HG02759 (cell line): ENCODE results near the gene TRIP12.
"Not testable (repeated sequence)": the region's sequence is repeated elsewhere in the genome, so short reads cannot be mapped to it uniquely, and the experiment has no call there.

Experiments
- ATAC-seq: cut with Tn5 transposase; IDR thresholded peaks from one replicate; pipeline ENCODE4 v1.9.1; 2021; ENCODE audit warnings: mild to moderate bottlenecking, moderate library complexity; ENCODE audit not compliant: unreplicated experiment

TRIP12 gene

GRCh38 chr2:229879191-229879950 is 42.4 kb downstream of the TRIP12 start:
- ATAC-seq = no peak

DNA sequence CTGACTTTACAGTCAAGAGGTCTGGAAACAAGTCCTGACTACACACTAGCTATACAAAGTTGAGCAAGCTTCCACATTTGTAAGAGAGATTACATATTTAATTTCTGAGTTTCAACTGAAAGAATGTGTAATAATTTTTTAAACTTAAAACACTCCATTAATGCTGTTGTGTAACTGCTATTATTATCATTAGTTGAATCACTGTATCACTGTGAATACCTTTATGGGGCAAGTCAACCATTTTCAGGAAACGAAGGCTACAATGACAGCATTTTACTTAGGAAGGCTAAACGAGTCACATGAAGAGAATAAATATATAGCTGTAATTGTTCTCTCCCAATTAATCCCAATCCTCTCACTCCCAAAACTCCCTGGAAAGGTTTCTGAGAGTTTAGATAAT is 46.3 kb downstream of the TRIP12 start:
- no peak for ATAC-seq

DNA sequence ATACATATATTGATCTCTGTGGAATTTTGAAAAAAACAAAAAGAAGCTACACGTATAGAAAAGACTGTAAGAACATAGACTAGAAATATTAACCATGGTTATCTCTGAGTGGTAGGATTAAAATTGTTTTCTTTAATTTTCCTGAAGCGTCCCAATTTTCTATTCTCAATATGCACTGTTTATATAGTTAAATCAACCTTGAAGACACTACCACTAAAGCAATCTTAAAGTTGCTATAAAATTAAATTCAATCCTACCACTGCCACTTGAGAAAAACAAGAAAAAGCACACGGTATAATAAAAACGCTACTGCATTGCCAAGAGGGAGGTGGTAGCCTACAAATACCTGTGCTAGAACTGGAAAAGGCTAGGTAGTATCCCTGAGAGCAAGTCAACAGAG is 47.2 kb downstream of the TRIP12 start:
- no peak for ATAC-seq

- ATAC-seq = peak; percentile 85
Observed at GRCh38 chr2:229873123-229873581, 48.7 kb downstream of the TRIP12 start.

DNA sequence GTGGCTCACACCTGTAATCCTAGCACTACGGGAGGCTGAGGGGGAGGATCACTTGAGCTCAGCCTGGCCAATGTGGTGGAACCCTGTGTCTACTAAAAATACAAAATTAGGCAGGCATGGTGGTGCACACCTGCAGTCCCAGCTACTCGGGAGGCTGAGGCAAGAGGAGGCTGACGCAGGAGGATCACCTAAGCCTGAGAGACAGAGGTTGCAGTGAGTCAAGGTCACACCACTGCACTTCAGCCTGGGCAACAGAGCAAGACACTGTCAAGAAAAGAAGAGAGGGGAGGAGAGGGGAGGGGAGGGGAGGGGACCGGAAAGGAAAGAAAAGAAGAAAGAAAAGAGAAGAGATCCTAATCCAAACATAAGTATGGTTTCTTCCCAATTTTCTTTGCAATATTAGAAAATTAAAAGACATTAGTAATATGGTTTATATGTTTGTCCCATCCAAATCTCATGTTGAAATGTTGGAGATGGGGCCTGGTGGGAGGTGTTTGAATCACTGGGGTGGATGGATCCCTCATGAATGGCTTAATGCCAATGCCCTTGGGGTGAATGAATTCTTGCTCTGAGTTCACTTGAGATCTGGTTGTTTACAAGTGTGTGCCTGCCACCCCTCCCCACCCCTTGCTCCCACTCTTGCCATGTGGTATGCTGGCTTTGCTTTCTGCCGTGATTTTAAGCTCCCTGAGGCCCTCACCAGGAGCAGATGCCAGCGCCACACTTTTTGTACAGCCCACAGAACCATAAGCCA is 50.7 kb downstream of the TRIP12 start:
- no peak for ATAC-seq

DNA sequence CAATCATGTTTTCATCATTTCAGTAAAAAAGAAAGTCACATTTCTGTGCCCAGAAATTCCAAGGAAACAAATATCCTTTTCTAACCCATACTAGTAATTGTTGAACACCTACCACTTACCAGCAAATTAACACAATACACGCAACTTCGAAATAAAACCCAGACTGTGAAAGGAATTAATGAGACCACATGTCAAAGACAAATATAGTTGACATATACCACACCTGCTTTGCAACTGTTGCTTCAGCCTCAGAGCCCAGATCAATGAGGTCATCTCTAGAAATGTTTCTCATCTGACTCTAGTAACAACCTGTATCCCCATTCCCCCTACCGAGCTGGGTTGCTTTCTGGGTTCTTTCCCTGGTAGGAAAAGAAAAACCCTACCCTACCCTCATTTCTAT is 52.6 kb downstream of the TRIP12 start:
- no peak for ATAC-seq

DNA sequence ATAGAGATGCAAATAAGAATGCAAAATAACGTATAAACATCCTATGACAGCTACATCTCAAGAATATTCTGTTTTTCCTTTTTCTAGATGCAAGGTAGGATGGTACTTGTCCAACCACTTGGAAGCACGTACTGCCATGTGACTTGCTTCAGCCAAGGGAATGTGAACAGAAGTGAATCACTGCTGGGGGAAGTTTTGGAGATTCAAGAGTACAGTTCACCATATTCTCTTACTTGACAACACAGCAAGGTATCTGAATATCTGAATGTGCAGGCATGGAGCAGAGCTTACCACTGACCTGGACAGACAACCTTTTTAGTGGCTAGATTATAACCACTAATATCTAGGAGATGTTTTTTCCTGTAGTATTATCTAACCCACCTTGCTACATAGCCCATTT is 53.0 kb downstream of the TRIP12 start:
- ATAC-seq = no peak

- no peak for ATAC-seq
Observed at GRCh38 chr2:229865033-229865432, 56.8 kb downstream of the TRIP12 start.

- ATAC-seq = no peak
Observed at GRCh38 chr2:229861431-229861830, 60.4 kb downstream of the TRIP12 start.

- no peak for ATAC-seq
Observed at GRCh38 chr2:229860334-229860733, 61.5 kb downstream of the TRIP12 start.

DNA sequence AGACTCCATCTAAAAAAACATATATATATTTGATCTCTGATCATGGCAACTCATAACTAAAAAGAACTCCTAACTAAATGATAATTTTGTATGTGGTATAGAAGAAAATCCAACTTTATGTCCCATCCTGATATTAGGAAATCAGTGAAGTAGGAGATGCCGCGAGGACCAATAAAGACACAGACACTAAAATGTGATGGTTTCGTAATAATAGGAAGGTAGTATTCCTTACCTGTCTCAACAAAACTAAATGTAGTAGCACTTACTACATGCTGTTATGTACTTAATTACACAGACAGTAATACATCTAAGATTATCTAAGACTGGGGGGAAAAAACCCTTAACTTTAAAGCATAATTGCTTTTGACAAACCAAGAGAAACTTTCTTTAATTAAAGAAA is 63.5 kb downstream of the TRIP12 start:
- ATAC-seq = no peak

- ATAC-seq = no peak
Observed at GRCh38 chr2:229857634-229858033, 64.2 kb downstream of the TRIP12 start.

DNA sequence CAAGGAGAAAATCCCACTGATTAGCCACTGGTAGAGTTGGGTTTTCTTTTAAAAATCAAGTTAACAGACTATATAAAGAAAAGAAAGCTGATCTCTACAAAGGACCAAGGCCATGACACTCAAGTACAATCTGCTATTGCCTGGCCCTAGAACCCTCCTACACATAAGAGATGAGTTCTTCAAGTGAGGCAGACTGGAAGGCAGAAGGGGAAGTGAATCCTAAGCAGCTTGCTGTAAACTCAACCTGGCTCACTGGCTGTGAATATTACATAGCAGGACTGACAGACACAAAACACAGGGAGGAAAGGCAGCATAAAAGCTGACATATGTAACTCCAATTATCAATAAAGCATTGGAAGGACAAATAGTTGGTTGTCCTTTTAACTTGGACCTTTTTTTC is 65.4 kb downstream of the TRIP12 start:
- peak; percentile 95 for ATAC-seq

GRCh38 chr2:229855116-229855515 is 66.7 kb downstream of the TRIP12 start:
- no peak for ATAC-seq

DNA sequence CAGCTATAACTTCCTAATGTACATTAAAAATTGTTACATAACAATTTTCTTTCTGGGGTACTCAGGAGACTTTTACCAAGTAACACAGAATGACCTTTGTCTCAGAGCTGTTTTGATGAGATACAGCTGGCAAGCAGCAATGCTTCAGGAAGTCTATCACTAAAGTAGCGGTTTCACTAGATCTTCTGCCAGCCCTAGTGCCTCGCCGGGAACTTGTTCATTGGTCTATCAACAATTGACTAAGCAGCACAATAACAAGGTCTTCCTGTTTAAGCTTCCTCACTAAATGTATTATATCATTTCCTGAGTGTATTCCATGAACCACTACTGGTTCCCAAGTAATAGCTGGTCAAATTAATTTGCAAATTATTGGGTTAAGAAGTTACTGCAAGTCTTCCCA is 69.2 kb downstream of the TRIP12 start:
- ATAC-seq = peak; percentile 76

DNA sequence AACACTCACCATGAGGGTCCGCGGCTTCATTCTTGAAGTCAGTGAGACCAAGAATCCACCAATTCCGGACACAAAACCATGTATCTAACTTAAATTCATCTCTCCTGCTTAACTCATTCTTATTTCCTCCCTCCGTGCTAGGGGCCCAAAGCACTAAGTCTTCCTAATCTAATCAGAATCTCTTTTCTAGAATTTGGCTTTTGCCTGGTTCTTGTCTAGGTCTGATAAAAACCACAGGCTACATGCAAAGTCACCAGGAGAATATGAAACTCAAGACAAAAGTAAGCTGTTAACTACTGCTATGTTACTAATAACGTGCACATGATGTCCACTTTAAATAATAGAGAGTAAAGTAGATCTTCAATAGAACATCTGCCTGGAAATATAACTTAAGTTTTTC is 69.9 kb downstream of the TRIP12 start:
- no peak for ATAC-seq

DNA sequence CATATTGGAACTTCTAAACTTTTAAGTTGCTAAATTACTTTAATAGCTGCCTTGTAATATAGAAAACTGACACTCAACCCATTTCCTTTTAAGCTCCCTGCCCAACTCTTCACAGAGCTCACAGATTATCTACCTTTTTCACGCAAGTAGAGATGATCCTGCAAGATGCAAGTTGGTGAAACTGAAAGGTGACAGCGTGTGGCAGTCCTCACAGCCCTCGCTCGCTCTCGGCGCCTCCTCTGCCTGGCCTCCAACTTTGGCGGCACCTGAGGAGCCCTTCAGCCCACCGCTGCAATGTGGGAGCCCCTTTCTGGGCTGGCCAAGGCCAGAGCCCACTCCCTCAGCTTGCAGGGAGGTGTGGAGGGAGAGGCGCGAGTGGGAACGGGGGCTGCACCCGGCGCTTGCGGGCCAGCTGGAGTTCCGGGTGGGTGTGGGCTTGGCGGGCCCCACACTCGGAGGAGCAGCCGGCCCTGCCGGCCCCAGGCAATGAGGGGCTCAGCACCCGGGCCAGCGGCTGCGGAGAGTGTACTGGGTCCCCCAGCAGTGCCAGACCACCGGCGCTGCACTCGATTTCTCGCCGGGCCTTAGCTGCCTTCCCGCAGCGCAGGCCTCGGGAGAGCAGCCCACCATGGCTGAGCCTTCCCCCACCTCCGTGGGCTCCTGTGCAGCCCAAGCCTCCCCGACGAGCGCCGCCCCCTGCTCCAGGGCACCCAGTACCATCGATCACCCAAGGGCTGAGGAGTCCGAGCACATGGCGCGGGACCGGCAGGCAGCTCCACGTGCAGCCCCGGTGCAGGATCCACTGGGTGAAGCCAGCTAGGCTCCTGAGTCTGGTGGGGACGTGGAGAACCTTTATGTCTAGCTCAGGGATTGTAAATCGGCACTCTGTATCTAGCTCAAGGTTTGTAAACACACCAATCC is 71.2 kb downstream of the TRIP12 start:
- ATAC-seq = not testable (repeated sequence)

DNA sequence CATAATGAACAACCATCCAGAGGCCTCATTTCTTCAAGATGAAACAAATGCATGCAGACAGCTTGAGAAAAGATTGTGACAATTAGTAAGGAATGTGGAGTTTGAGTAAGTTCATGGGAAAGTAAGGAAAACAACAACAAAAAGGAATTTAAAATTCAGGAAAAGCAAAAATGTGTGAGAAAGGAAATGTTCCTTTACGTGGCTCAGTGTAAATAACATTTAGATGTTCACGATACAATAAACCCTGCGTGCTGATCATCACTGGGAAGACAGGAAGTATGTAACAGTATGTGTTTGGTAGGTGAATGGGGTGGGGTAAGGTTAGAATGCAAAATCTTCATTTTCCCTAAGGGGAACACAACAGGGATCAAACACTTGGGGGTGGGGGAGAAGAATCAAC is 72.7 kb downstream of the TRIP12 start:
- ATAC-seq = no peak

- no peak for ATAC-seq
Observed at GRCh38 chr2:229843613-229844012, 78.2 kb downstream of the TRIP12 start.

- ATAC-seq = no peak
Observed at GRCh38 chr2:229838729-229839128, 83.1 kb downstream of the TRIP12 start.

GRCh38 chr2:229836847-229837246 is 85.0 kb downstream of the TRIP12 start:
- no peak for ATAC-seq
